H9 (cell line): ENCODE results near the gene ZCCHC7. TPM values are rescaled to one million over a fixed set of nuclear protein-coding genes. Genes with fewer than 3 reads are reported as not detected.

ENCODE experiments used
- DNase-seq: peaks from one replicate; pipeline ENCODE4 v3.0.0-alpha.2; 2017
- H2AFZ ChIP-seq: one replicate; pipeline ENCODE4 v1.6.1; 2013; ENCODE audit warnings: mild to moderate bottlenecking, low read length, control low read depth, moderate library complexity
- H2AK5ac ChIP-seq: 2 replicates; pipeline ENCODE4 v1.6.1; 2013; ENCODE audit warnings: low read length, control low read depth, mixed read lengths; ENCODE audit not compliant: insufficient read length
- H2BK120ac ChIP-seq: one replicate; pipeline ENCODE4 v1.6.1; 2013; ENCODE audit warnings: low read depth, mild to moderate bottlenecking, low read length, control low read depth, inconsistent platforms; ENCODE audit not compliant: poor library complexity, severe bottlenecking
- H2BK12ac ChIP-seq: 2 replicates; pipeline ENCODE4 v1.6.1; 2013; ENCODE audit warnings: low read length, control low read depth, mixed read lengths, low read depth; ENCODE audit not compliant: insufficient read length
- H2BK15ac ChIP-seq: 2 replicates; pipeline ENCODE4 v1.6.1; 2013; ENCODE audit warnings: low read depth, low read length, control low read depth
- H2BK20ac ChIP-seq: one replicate; pipeline ENCODE4 v1.6.1; 2013; ENCODE audit warnings: low read depth, mild to moderate bottlenecking, low read length, control low read depth, inconsistent platforms; ENCODE audit not compliant: poor library complexity, severe bottlenecking
- H2BK5ac ChIP-seq: 2 replicates; pipeline ENCODE4 v1.6.1; 2013; ENCODE audit warnings: low read length, control low read depth, mixed read lengths; ENCODE audit not compliant: insufficient read length
- H3K14ac ChIP-seq: 2 replicates; pipeline ENCODE4 v1.6.1; 2013; ENCODE audit warnings: low read length, control low read depth; ENCODE audit not compliant: insufficient read depth
- H3K18ac ChIP-seq: 2 replicates; pipeline ENCODE4 v1.6.1; 2013; ENCODE audit warnings: low read depth, mild to moderate bottlenecking, mixed read lengths, low read length, control low read depth; ENCODE audit not compliant: insufficient read length
- H3K23ac ChIP-seq: 2 replicates; pipeline ENCODE4 v1.6.1; 2013; ENCODE audit warnings: low read length, control low read depth, mixed read lengths, low read depth; ENCODE audit not compliant: insufficient read length
- H3K23me2 ChIP-seq: 2 replicates; pipeline ENCODE4 v1.6.1; 2013; ENCODE audit warnings: low read depth, mild to moderate bottlenecking, mixed read lengths, low read length, control low read depth; ENCODE audit not compliant: insufficient read length, poor library complexity, severe bottlenecking
- H3K27ac ChIP-seq: 2 replicates; pipeline ENCODE4 v1.5.1; 2013; ENCODE audit warnings: low read length, control low read depth, mixed read lengths, low read depth; ENCODE audit not compliant: insufficient read length
- H3K27me3 ChIP-seq: 2 replicates; pipeline ENCODE4 v1.6.1; 2013; ENCODE audit warnings: low read length, control low read depth, inconsistent platforms; ENCODE audit not compliant: insufficient read depth
- H3K4ac ChIP-seq: 2 replicates; pipeline ENCODE4 v1.6.1; 2013; ENCODE audit warnings: low read depth, mild to moderate bottlenecking, control low read depth, inconsistent platforms, low read length, moderate library complexity
- H3K4me1 ChIP-seq: 2 replicates; pipeline ENCODE4 v1.6.1; 2013; ENCODE audit warnings: low read length, control low read depth, inconsistent platforms; ENCODE audit not compliant: insufficient read depth
- H3K4me2 ChIP-seq: 2 replicates; pipeline ENCODE4 v1.6.1; 2013; ENCODE audit warnings: low read length, control low read depth, mixed read lengths; ENCODE audit not compliant: insufficient read length, insufficient read depth
- H3K56ac ChIP-seq: 2 replicates; pipeline ENCODE4 v1.6.1; 2013; ENCODE audit warnings: low read depth, mild to moderate bottlenecking, mixed read lengths, low read length, control low read depth; ENCODE audit not compliant: insufficient read length
- H3K79me1 ChIP-seq: 2 replicates; pipeline ENCODE4 v1.6.1; 2013; ENCODE audit warnings: low read depth, mild to moderate bottlenecking, moderate library complexity, low read length, control low read depth, inconsistent platforms; ENCODE audit not compliant: insufficient read depth, poor library complexity, severe bottlenecking
- H3K79me2 ChIP-seq: 2 replicates; pipeline ENCODE4 v1.6.1; 2013; ENCODE audit warnings: low read length, control low read depth, inconsistent platforms; ENCODE audit not compliant: insufficient read depth
- H3K9ac ChIP-seq: 2 replicates; pipeline ENCODE4 v1.6.1; 2013; ENCODE audit warnings: low read length, control low read depth, mixed read lengths; ENCODE audit not compliant: insufficient read length; ENCODE audit errors: extremely low read depth
- H3K9me3 ChIP-seq: one replicate; pipeline ENCODE4 v1.6.1; 2013; ENCODE audit warnings: low read depth, low read length, inconsistent platforms; ENCODE audit not compliant: control insufficient read depth
- H3T11ph ChIP-seq: one replicate; pipeline ENCODE4 v1.6.1; 2013; ENCODE audit warnings: mild to moderate bottlenecking, low read length, control low read depth, inconsistent platforms
- H4K20me1 ChIP-seq: one replicate; pipeline ENCODE4 v1.6.1; 2013; ENCODE audit not compliant: control insufficient read depth, insufficient read length, insufficient read depth
- H4K5ac ChIP-seq: 2 replicates; pipeline ENCODE4 v1.6.1; 2013; ENCODE audit warnings: low read depth, mild to moderate bottlenecking, mixed read lengths, low read length, control low read depth; ENCODE audit not compliant: insufficient read length
- H4K8ac ChIP-seq: replicated peaks from 2 replicates; pipeline ENCODE4 v1.6.1; 2013; ENCODE audit warnings: low read length, control low read depth, mixed read lengths, low read depth; ENCODE audit not compliant: insufficient read length
- H4K91ac ChIP-seq: 2 replicates; pipeline ENCODE4 v1.6.1; 2013; ENCODE audit warnings: low read depth, mild to moderate bottlenecking, moderate library complexity, mixed read lengths, low read length, control low read depth; ENCODE audit not compliant: insufficient read length
- H3K27ac Mint-ChIP-seq, 3 experiments: 2 replicates in 2 of 3; 3 replicates in 1 of 3; pipeline ENCODE4 v1.8.0; 2020 to 2021; ENCODE audit warnings: mixed read lengths in 3 of 3, mild to moderate bottlenecking in 1 of 3, moderate library complexity in 1 of 3
- H3K27me3 Mint-ChIP-seq: 2 replicates; pipeline ENCODE4 v1.8.0; 2021; ENCODE audit warnings: low read depth, mild to moderate bottlenecking, moderate library complexity, mixed read lengths
- H3K36me3 Mint-ChIP-seq, 3 experiments: 2 replicates in 2 of 3; 3 replicates in 1 of 3; pipeline ENCODE4 v1.8.0; 2020 to 2021; ENCODE audit warnings: low read depth in 3 of 3, mixed read lengths in 3 of 3; ENCODE audit not compliant: insufficient read depth in 1 of 3
- H3K4me1 Mint-ChIP-seq, 2 experiments: 2 replicates each; pipeline ENCODE4 v1.8.0; 2020; ENCODE audit warnings: mixed read lengths in 2 of 2
- H3K4me3 Mint-ChIP-seq, 2 experiments: 2 replicates in 1 of 2; 3 replicates in 1 of 2; pipeline ENCODE4 v1.8.0; 2020 to 2021; ENCODE audit warnings: mild to moderate bottlenecking in 2 of 2, mixed read lengths in 2 of 2, moderate library complexity in 1 of 2
- H3K9me3 Mint-ChIP-seq, 2 experiments: 2 replicates in 1 of 2; 3 replicates in 1 of 2; pipeline ENCODE4 v1.8.0; 2020; ENCODE audit warnings: mild to moderate bottlenecking in 2 of 2, mixed read lengths in 2 of 2, moderate library complexity in 1 of 2
- CTCF ChIP-seq: fragments of 200-600 bp; sonication (generic); conservative IDR thresholded peaks from 3 replicates; pipeline ENCODE4 v1.8.0; 2021; ENCODE audit warnings: antibody characterized with exemption, mild to moderate bottlenecking
- WGBS: extraction: QIAGEN DNeasy Blood & Tissue Kit; methylation state at CpG from one replicate; pipeline ENCODE4 v1.1.7; 2013; ENCODE audit warnings: missing lambda C conversion rate, low lambda C conversion rate, mixed read lengths; ENCODE audit not compliant: insufficient read length; ENCODE audit errors: extremely low coverage; 5-methylcytosine and 5-hydroxymethylcytosine counted together
- total RNA-seq: library from RNA; stranded (reverse); gene quantifications from 2 replicates; pipeline ENCODE4 v1.2.1, GENCODE V29; 2021

Gene ZCCHC7
- total RNA-seq, 1 experiment from 2014 or later: 20.3 TPM

- WGBS: no CpG with 5 or more reads among the region's 2 CpGs
- Histone ChIP-seq H2BK120ac (no peak overlapping the region), H3K79me2 (no peaks in the 10 kb centered on the region), H2AFZ (no peak overlapping the region), H3K79me1 (no peaks in the 10 kb centered on the region), H2BK15ac (no peak overlapping the region), H4K91ac (no peak overlapping the region), H3K9me3 (no peaks in the 10 kb centered on the region), H3K18ac (no peak overlapping the region), H3K23ac (no peak overlapping the region), H3K4me2 (no peak overlapping the region), H2BK20ac (no peak overlapping the region), H4K5ac (no peak overlapping the region), H3K4ac (no peak overlapping the region), H4K8ac (no peak overlapping the region), H3K4me1 (no peaks in the 10 kb centered on the region), H3K14ac (no peak overlapping the region), H2AK5ac (no peak overlapping the region), H2BK12ac (no peak overlapping the region), H3K27ac (no peak overlapping the region), H3K56ac (no peak overlapping the region), H3K27me3 (no peaks in the 10 kb centered on the region), H3T11ph (no peak overlapping the region), H3K23me2 (no peaks in the 10 kb centered on the region), H3K9ac (no peak overlapping the region), H2BK5ac (no peak overlapping the region), H4K20me1 (no peaks in the 10 kb centered on the region)
- Mint-ChIP-seq H3K27ac (peak overlapping the region in 1 of 3 experiments; percentile 3; a peak in 1 of 7 replicates), H3K9me3 (no peaks in the 10 kb centered on the region), H3K27me3 (no peaks in the 10 kb centered on the region), H3K4me1 (peaks cover 22 to 29% of the 10 kb centered on the region in 2 experiments), H3K4me3 (no peak overlapping the region), H3K36me3 (peaks cover 0 to 5% (median 4%) of the 10 kb centered on the region in 3 experiments; a peak in 2 of 7 replicates)
- no peak for TF ChIP-seq CTCF
- DNase-seq: no peak
Measured at GRCh38 chr9:37148181-37148580, 27.8 kb downstream of the ZCCHC7 start.
